DOHH2 (cell line): Measurements from ENCODE around the gene CRYBG3.

Source experiments
- H3F3A ChIP-seq: fragments of 200-600 bp; sonication (generic), shearing (Covaris generic); 2 replicates; pipeline ENCODE4 v1.6.0; 2016; ENCODE audit warnings: antibody characterized with exemption, mild to moderate bottlenecking; ENCODE audit not compliant: control insufficient read depth, insufficient read depth
- H3K27ac ChIP-seq: fragments of 200-600 bp; sonication (generic); 2 replicates; pipeline ENCODE4 v1.5.1; 2014; ENCODE audit warnings: low read depth, mild to moderate bottlenecking, low read length, moderate library complexity
- H3K27me3 ChIP-seq: fragments of 200-600 bp; sonication (generic); 2 replicates; pipeline ENCODE4 v1.6.1; 2014; ENCODE audit warnings: mild to moderate bottlenecking, low read length, mixed read lengths; ENCODE audit not compliant: control insufficient read depth
- H3K36me3 ChIP-seq: fragments of 200-600 bp; sonication (generic); 2 replicates; pipeline ENCODE4 v1.6.1; 2014; ENCODE audit warnings: mild to moderate bottlenecking, low read length, moderate library complexity, mixed read lengths; ENCODE audit not compliant: control insufficient read depth
- H3K4me1 ChIP-seq: fragments of 200-600 bp; sonication (generic); 2 replicates; pipeline ENCODE4 v1.6.1; 2014; ENCODE audit warnings: mild to moderate bottlenecking, low read length, mixed read lengths; ENCODE audit not compliant: control insufficient read depth
- H3K4me2 ChIP-seq: fragments of 200-600 bp; sonication (generic); 2 replicates; pipeline ENCODE4 v1.6.0; 2014; ENCODE audit warnings: mild to moderate bottlenecking, low read length, moderate library complexity
- H3K4me3 ChIP-seq: fragments of 200-600 bp; sonication (generic); 2 replicates; pipeline ENCODE4 v1.5.1; 2014; ENCODE audit warnings: mild to moderate bottlenecking, low read length, mixed read lengths
- H3K79me2 ChIP-seq: fragments of 200-600 bp; sonication (generic); 2 replicates; pipeline ENCODE4 v1.6.1; 2014; ENCODE audit warnings: mild to moderate bottlenecking, low read length, mixed read lengths; ENCODE audit not compliant: control insufficient read depth
- H3K9me2 ChIP-seq: fragments of 200-600 bp; sonication (generic); replicated peaks from 2 replicates; pipeline ENCODE4 v1.6.1; 2014; ENCODE audit warnings: mild to moderate bottlenecking, low read length, mixed read lengths; ENCODE audit not compliant: control insufficient read depth
- H3K9me3 ChIP-seq: fragments of 200-600 bp; sonication (generic); 2 replicates; pipeline ENCODE4 v1.6.1; 2014; ENCODE audit warnings: antibody characterized with exemption, low read length, mixed read lengths; ENCODE audit not compliant: control insufficient read depth, insufficient read depth
- H4K20me1 ChIP-seq: fragments of 200-600 bp; sonication (generic); 2 replicates; pipeline ENCODE4 v1.6.0; 2014; ENCODE audit warnings: low read depth, mild to moderate bottlenecking, antibody characterized with exemption, low read length, moderate library complexity; ENCODE audit not compliant: control insufficient read depth, insufficient read depth
- EZH2phosphoT487 ChIP-seq: fragments of 200-600 bp; sonication (generic); IDR thresholded peaks from 2 replicates; pipeline ENCODE4 v1.6.1; 2017; ENCODE audit warnings: borderline replicate concordance, mild to moderate bottlenecking, antibody characterized with exemption, low read length, moderate library complexity, mixed read lengths
- TF ChIP-seq, protein P1 (sequence below): fragments of 200-600 bp; sonication (generic); IDR thresholded peaks from one replicate; pipeline ENCODE4 v1.5.1; 2014; ENCODE audit warnings: antibody characterized with exemption, mild to moderate bottlenecking, low read depth, low read length; ENCODE audit not compliant: poor library complexity, severe bottlenecking

The CRYBG3 gene

DNA sequence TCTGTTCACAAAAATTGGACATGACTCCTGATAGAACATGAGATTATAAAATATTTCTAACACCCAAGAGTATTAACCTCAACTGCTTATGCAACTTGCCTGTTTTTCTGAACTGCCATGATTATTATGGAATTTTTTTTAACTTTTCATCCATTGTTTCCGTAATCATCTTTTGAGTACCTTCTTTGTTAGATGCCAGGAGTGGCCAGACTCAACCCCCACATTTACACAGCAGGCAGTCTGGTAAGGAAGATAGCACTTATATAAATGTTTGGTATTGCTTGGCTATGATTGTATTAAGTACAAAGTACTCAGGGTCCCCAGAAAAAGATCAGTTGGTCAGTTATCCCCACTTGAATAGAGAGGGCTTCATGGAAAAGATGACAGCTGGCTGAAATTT is 74.3 kb downstream of the CRYBG3 start:
- no peaks in the 10 kb centered on the region for H3K9me2 ChIP-seq
- no peaks in the 10 kb centered on the region for H4K20me1 ChIP-seq
- H3K27me3 ChIP-seq = no peaks in the 10 kb centered on the region
- no peaks in the 10 kb centered on the region for H3K9me3 ChIP-seq
- H3K4me3 ChIP-seq = no peak overlapping the region
- no peak overlapping the region for H3K27ac ChIP-seq
- TF ChIP-seq EZH2phosphoT487 = no peak
- TF ChIP-seq, protein P1, sequence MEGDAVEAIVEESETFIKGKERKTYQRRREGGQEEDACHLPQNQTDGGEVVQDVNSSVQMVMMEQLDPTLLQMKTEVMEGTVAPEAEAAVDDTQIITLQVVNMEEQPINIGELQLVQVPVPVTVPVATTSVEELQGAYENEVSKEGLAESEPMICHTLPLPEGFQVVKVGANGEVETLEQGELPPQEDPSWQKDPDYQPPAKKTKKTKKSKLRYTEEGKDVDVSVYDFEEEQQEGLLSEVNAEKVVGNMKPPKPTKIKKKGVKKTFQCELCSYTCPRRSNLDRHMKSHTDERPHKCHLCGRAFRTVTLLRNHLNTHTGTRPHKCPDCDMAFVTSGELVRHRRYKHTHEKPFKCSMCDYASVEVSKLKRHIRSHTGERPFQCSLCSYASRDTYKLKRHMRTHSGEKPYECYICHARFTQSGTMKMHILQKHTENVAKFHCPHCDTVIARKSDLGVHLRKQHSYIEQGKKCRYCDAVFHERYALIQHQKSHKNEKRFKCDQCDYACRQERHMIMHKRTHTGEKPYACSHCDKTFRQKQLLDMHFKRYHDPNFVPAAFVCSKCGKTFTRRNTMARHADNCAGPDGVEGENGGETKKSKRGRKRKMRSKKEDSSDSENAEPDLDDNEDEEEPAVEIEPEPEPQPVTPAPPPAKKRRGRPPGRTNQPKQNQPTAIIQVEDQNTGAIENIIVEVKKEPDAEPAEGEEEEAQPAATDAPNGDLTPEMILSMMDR = no peak
- peaks cover 10% of the 10 kb centered on the region for H3K4me1 ChIP-seq
- H3K36me3 ChIP-seq = no peaks in the 10 kb centered on the region
- H3K79me2 ChIP-seq = no peaks in the 10 kb centered on the region
- no peaks in the 10 kb centered on the region for H3F3A ChIP-seq
- H3K4me2 ChIP-seq = no peak overlapping the region

- Histone ChIP-seq H3K79me2 (no peaks in the 10 kb centered on the region), H3K27me3 (no peaks in the 10 kb centered on the region), H3K36me3 (no peaks in the 10 kb centered on the region), H3K4me1 (peaks cover 10% of the 10 kb centered on the region), H3K9me2 (no peaks in the 10 kb centered on the region), H3K27ac (no peak overlapping the region), H4K20me1 (no peaks in the 10 kb centered on the region), H3K4me3 (no peak overlapping the region), H3K9me3 (no peaks in the 10 kb centered on the region), H3K4me2 (no peak overlapping the region), H3F3A (no peaks in the 10 kb centered on the region)
- TF ChIP-seq EZH2phosphoT487 = no peak
- TF ChIP-seq, protein P1 = no peak
These were observed 74.7 kb downstream of the CRYBG3 start for GRCh38 chr3:97896547-97896946.

DNA sequence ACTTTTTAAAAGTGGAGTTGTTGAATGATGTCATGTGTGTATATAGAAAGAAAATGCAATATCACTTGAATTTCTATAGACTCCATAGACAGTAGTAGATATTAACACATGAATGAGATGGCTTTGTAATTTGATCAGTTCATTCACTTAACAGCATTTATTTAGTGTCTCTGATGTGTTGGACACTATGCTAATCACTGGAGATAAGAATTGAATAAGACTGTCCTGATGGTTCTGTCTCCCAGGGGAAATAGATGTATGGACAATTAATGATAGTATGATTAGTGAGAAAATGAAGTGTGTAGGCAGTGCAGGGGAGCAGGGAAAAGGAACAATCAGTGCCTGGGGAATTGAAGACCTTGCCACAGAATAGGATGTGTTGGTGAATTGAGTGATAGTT is 77.5 kb downstream of the CRYBG3 start:
- no peak overlapping the region for H3K4me2 ChIP-seq
- no peaks in the 10 kb centered on the region for H3K27me3 ChIP-seq
- no peaks in the 10 kb centered on the region for H3K79me2 ChIP-seq
- peaks cover 10% of the 10 kb centered on the region for H3K4me1 ChIP-seq
- no peak for TF ChIP-seq EZH2phosphoT487
- TF ChIP-seq, protein P1 = no peak
- H3K27ac ChIP-seq = no peak overlapping the region
- H3K4me3 ChIP-seq = no peak overlapping the region
- H3K9me2 ChIP-seq = no peaks in the 10 kb centered on the region
- H3K9me3 ChIP-seq = no peaks in the 10 kb centered on the region
- H4K20me1 ChIP-seq = no peaks in the 10 kb centered on the region
- no peaks in the 10 kb centered on the region for H3F3A ChIP-seq
- H3K36me3 ChIP-seq = no peaks in the 10 kb centered on the region
